Measurements from ENCODE around the gene ACOT7. TPM values are rescaled to one million over a fixed set of nuclear protein-coding genes. Genes with fewer than 3 reads are reported as not detected.
"Not testable (repeated sequence)": the region's sequence is repeated elsewhere in the genome, so short reads cannot be mapped to it uniquely, and the experiment has no call there.

The ACOT7 gene
- total and polyA plus RNA-seq, 7 donors: 2.3 to 12.4 (median 4.1) TPM

DNA sequence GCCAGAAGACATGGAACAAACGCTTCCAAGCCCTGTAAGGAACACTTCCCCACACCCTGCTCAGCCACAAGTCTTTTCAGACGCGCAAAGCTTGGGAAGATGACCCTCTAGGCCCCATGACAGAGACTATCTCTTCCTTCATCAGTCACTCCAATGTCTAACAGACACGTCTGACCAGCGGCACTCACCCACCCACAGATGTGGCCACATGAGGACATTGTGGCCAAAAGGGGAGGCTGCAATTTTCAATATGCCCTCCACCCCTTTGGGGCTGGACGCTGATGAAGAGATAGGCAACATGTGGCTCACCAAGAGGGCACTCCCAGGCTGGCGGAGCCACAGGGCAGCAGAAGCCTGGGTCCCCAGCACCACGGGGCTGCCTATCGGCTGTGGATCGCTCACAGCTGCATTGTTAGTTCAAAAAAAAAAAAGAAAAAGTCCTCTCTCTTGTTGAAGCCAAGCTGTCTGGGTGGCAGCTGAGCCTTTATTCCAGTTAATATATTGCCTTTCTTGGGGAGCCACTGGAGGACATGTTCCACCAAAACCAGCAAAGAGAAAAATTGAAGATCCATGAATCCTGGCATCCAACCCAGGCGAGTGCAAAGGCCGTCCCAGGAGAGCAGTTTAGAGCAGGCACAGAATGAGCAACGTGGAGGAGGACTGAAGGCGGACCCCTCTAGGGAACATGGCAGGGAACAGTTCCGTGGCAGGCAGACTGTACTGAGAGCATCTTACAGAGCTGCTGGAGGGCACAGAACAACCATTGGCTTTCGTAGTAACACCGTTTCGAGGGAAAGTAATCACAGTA lies 80.0 kb downstream of the ACOT7 start:
- H3K9me3 ChIP-seq: no peaks in the 10 kb centered on the region
- no peaks in the 10 kb centered on the region for H3K27me3 ChIP-seq (ENCODE audit: insufficient read depth in 3 of 3, low read length in 2 of 3)
- ATAC-seq (no peak), DNase-seq (no peak)
- H3K36me3 ChIP-seq (ENCODE audit: insufficient read depth in 1 of 2, low read depth in 1 of 2): no peaks in the 10 kb centered on the region
- intact Hi-C loops (cut with DNase I): no loop called here
- no peak overlapping the region for H3K27ac ChIP-seq
- 71 to 75% (median 71%) methylated on average over 18 of the region's 18 CpGs for WGBS, 3 donors
- H3K4me1 ChIP-seq: no peaks in the 10 kb centered on the region
- TF ChIP-seq, protein P1, sequence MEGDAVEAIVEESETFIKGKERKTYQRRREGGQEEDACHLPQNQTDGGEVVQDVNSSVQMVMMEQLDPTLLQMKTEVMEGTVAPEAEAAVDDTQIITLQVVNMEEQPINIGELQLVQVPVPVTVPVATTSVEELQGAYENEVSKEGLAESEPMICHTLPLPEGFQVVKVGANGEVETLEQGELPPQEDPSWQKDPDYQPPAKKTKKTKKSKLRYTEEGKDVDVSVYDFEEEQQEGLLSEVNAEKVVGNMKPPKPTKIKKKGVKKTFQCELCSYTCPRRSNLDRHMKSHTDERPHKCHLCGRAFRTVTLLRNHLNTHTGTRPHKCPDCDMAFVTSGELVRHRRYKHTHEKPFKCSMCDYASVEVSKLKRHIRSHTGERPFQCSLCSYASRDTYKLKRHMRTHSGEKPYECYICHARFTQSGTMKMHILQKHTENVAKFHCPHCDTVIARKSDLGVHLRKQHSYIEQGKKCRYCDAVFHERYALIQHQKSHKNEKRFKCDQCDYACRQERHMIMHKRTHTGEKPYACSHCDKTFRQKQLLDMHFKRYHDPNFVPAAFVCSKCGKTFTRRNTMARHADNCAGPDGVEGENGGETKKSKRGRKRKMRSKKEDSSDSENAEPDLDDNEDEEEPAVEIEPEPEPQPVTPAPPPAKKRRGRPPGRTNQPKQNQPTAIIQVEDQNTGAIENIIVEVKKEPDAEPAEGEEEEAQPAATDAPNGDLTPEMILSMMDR (IDR thresholded peaks at IDR 0.05): no peak
- H3K4me3 ChIP-seq: no peak overlapping the region

DNA sequence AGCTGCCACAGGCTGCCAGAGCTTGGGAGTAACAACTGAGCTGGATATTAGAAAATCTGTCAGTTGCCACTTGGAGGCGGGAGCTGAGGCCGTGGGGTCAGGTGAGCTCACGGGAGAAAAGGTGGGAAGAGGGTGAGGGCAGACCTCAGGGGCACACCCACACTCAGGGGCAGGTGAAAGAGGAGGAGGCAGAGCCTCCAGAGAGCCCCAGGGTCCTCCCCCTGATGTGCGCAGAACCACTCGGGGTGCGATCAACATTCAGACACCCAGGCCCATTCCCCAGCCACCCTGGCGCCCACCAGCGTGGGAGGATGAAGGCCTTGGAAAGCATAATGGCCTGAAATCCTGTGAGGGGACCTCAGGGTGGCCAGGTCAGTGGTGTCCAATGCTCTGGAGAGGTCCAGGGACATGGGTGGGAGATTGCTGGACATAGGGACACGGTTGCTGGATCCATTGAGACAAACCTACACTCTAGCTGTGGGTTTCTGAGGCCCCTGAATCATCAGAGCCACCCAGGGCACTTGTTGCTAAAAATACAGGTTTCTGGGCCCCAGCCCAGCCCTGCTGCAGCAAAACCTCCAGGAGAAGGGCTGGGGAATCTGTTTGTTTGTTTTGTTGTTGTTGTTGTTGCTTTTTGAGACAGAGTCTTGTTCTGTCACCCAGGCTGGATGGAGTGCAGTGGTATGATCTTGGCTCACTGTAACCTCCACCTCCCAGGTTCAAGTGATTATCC lies 83.3 kb downstream of the ACOT7 start:
- ATAC-seq (no peak), DNase-seq (no peak)
- WGBS, 3 donors: 92 to 96% (median 93%) methylated on average over 9 of the region's 9 CpGs

GRCh38 chr1:6309564-6309963 lies 84.0 kb downstream of the ACOT7 start:
- TF ChIP-seq, protein P1 (IDR thresholded peaks at IDR 0.05): no peak
- Histone ChIP-seq H3K36me3 (ENCODE audit: insufficient read depth in 1 of 2, low read depth in 1 of 2) (no peaks in the 10 kb centered on the region), H3K9me3 (no peaks in the 10 kb centered on the region), H3K27me3 (ENCODE audit: insufficient read depth in 3 of 3, low read length in 2 of 3) (no peaks in the 10 kb centered on the region), H3K4me1 (no peaks in the 10 kb centered on the region), H3K4me3 (no peak overlapping the region), H3K27ac (no peak overlapping the region)
- intact Hi-C loops (cut with DNase I): no loop called here
- WGBS, 3 donors: 83 to 94% (median 93%) methylated on average over 7 of the region's 7 CpGs
- DNase-seq (no peak), ATAC-seq (no peak)

More for the DNA sequence above, 83.3 kb downstream of the ACOT7 start:
- no peaks in the 10 kb centered on the region for H3K36me3 ChIP-seq (ENCODE audit: insufficient read depth in 1 of 2, low read depth in 1 of 2)
- intact Hi-C loops (cut with DNase I): no loop called here
- H3K27ac ChIP-seq: no peak overlapping the region
- TF ChIP-seq, protein P1 (IDR thresholded peaks at IDR 0.05): no peak
- no peaks in the 10 kb centered on the region for H3K4me1 ChIP-seq
- no peaks in the 10 kb centered on the region for H3K27me3 ChIP-seq (ENCODE audit: insufficient read depth in 3 of 3, low read length in 2 of 3)
- H3K9me3 ChIP-seq: no peaks in the 10 kb centered on the region
- no peak overlapping the region for H3K4me3 ChIP-seq

DNA sequence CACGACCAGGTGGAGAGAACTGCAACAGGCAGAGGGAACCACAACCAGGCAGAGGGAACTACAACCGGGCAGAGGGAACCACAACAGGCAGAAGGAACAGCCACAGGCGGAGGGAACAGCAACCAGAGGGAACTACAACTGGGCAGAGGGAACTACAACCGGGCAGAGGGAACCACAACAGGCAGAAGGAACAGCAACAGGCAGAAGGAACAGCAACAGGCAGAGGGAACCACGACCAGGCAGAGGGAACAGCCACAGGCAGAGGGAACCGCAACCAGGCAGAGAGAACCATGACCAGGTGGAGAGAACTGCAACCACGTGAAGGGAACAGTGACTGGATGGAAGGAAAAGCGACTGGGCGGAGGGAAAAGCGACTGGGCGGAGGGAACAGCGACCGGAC lies 85.1 kb downstream of the ACOT7 start:
- 88 to 98% (median 97%) methylated on average over 13 of the region's 13 CpGs for WGBS, 3 donors

GRCh38 chr1:6307682-6308081 lies 85.9 kb downstream of the ACOT7 start:
- H3K27me3 ChIP-seq (ENCODE audit: insufficient read depth in 3 of 3, low read length in 2 of 3); H3K4me3 ChIP-seq; H3K4me1 ChIP-seq; ATAC-seq; H3K9me3 ChIP-seq; DNase-seq; intact Hi-C loops (cut with DNase I); H3K36me3 ChIP-seq (ENCODE audit: insufficient read depth in 1 of 2, low read depth in 1 of 2); H3K27ac ChIP-seq: not testable (repeated sequence)
- WGBS, 3 donors: 93 to 98% (median 96%) methylated on average over 7 of the region's 7 CpGs

More for the DNA sequence above, 85.1 kb downstream of the ACOT7 start:
- TF ChIP-seq, protein P1 (IDR thresholded peaks at IDR 0.05): no peak
- H3K36me3 ChIP-seq (ENCODE audit: insufficient read depth in 1 of 2, low read depth in 1 of 2): no peaks in the 10 kb centered on the region
- no peak overlapping the region for H3K27ac ChIP-seq
- H3K4me3 ChIP-seq: no peak overlapping the region
- H3K27me3 ChIP-seq (ENCODE audit: insufficient read depth in 3 of 3, low read length in 2 of 3): no peaks in the 10 kb centered on the region
- DNase-seq (no peak), ATAC-seq (no peak)
- no peaks in the 10 kb centered on the region for H3K4me1 ChIP-seq
- intact Hi-C loops (cut with DNase I): no loop called here
- H3K9me3 ChIP-seq: no peaks in the 10 kb centered on the region

Data from psoas muscle (tissue), 8 donors.